ENCODE results near the gene CD59. TPM values are rescaled to one million over a fixed set of nuclear protein-coding genes. Genes with fewer than 3 reads are reported as not detected.
"Not testable (repeated sequence)": the region's sequence is repeated elsewhere in the genome, so short reads cannot be mapped to it uniquely, and the experiment has no call there.

CD59 gene
- total RNA-seq, 1 donor from 2014 or later, result 637 TPM

GRCh38 chr11:33733980-33734379 is 2.2 kb downstream of the CD59 start:
- no peaks in the 10 kb centered on the region for H3K4me1 ChIP-seq

DNA sequence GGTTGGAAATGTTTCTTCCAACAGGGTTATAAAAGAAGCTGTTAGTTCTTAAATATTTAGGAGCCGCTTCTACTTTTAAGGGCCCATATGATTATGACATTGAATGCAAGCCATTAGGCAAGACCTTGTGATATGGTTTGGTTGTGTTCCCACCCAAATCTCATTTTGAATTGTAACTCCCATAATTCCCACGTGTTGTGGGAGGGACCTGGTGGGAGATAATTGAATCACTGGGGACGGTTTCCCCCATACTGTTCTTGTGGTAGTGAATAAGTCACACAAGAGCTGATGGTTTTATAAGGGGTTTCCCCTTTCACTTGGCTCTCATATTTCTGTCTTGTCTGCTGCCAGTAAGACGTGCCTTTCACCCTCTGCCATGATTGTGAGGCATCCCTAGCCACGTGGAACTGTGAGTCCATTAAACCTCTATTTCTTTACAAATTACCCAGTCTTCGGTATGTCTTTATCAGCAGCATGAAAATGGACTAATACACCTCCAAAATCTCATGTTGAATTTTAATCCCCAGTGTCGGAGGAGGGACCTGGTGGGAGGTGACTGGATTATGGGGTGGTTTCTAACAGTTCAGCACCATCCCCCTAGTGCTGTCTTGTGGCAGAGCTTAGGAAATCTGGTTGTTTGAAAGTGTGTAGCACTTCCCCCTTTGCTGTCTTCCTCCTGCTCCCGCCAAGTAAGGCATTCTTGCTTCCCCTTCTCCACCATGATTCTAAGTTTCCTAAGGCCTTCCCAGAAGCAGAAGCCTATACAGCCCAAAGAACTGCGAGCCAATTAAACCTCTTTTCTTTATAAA is 4.3 kb downstream of the CD59 start:
- Histone ChIP-seq H3K36me3 (peaks cover 2 to 4% of the 10 kb centered on the region in 2 donors), H3K9me3 (no peaks in the 10 kb centered on the region), H3K4me3 (no peak overlapping the region), H3K27me3 (no peaks in the 10 kb centered on the region), H3K27ac (no peak overlapping the region), H3K4me1 (no peaks in the 10 kb centered on the region)
- no peak for DNase-seq (ENCODE audit: low spot score in 2 of 2)
- intact Hi-C loops (cut with DNase I), result no loop called here
- TF ChIP-seq CTCF (IDR thresholded peaks at IDR 0.05), result no peak

More at GRCh38 chr11:33733980-33734379, 2.2 kb downstream of the CD59 start:
- Histone ChIP-seq H3K27ac (no peak overlapping the region), H3K27me3 (no peaks in the 10 kb centered on the region), H3K36me3 (peaks cover 2 to 4% of the 10 kb centered on the region in 2 donors), H3K9me3 (no peaks in the 10 kb centered on the region), H3K4me3 (peak overlapping the region; percentile 89 to 95)
- no peak for TF ChIP-seq CTCF (IDR thresholded peaks at IDR 0.05)
- no peak for DNase-seq (ENCODE audit: low spot score in 2 of 2)
- intact Hi-C loops (cut with DNase I), result no loop called here

GRCh38 chr11:33730716-33731115 is 5.5 kb downstream of the CD59 start:
- no peak overlapping the region for H3K4me3 ChIP-seq
- intact Hi-C loops (cut with DNase I), result no loop called here
- no peaks in the 10 kb centered on the region for H3K4me1 ChIP-seq
- TF ChIP-seq CTCF (IDR thresholded peaks at IDR 0.05), result no peak
- H3K9me3 ChIP-seq, result no peaks in the 10 kb centered on the region
- peaks cover 2 to 4% of the 10 kb centered on the region in 2 donors for H3K36me3 ChIP-seq
- no peak for DNase-seq (ENCODE audit: low spot score in 2 of 2)
- H3K27me3 ChIP-seq, result no peaks in the 10 kb centered on the region
- no peak overlapping the region for H3K27ac ChIP-seq

DNA sequence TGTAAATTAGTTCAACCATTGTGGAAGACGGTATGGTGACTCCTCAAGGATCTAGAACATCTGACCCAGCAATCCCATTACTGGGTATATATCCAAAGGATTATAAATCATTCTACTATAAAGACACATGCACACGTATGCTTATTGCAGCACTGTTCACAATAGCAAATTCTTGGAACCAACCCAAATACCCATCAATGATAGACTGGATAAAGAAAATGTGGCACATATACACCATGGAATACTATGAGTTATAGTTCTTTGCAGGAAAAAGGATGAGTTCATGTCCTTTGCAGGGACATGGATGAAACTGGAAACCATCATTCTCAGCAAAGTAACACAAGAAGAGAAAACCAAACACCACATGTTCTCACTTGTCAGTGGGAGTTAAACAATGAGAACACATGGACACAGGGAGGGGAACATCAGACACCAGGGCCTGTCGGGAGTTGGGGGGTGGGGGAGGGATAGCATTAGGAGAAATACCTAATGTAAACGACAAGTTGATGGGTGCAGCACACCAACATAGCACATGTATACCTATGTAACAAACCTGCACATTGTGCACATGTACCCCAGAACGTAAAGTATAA is 7.1 kb downstream of the CD59 start:
- H3K27me3 ChIP-seq; intact Hi-C loops (cut with DNase I); H3K4me3 ChIP-seq; H3K36me3 ChIP-seq; DNase-seq (ENCODE audit: low spot score in 2 of 2); H3K27ac ChIP-seq; H3K4me1 ChIP-seq; H3K9me3 ChIP-seq: not testable (repeated sequence)

DNA sequence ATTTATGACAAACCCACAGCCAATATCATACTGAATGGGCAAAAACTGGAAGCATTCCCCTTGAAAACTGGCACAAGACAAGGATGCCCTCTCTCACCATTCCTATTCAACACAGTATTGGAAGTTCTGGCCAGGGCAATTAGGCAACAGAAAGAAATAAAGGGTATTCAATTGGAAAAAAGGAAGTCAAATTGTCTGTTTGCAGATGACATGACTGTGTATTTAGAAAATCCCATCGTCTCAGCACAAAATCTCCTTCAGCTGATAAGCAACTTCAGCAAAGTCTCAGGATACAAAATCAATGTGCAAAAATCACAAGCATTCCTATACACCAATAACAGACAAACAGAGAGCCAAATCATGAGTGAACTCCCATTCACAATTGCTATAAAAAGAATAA is 8.7 kb downstream of the CD59 start:
- DNase-seq (ENCODE audit: low spot score in 2 of 2); H3K4me3 ChIP-seq; H3K9me3 ChIP-seq; H3K27me3 ChIP-seq; H3K36me3 ChIP-seq; H3K27ac ChIP-seq; intact Hi-C loops (cut with DNase I): not testable (repeated sequence)
- H3K4me1 ChIP-seq, result peaks cover 7 to 12% of the 10 kb centered on the region in 2 donors

DNA sequence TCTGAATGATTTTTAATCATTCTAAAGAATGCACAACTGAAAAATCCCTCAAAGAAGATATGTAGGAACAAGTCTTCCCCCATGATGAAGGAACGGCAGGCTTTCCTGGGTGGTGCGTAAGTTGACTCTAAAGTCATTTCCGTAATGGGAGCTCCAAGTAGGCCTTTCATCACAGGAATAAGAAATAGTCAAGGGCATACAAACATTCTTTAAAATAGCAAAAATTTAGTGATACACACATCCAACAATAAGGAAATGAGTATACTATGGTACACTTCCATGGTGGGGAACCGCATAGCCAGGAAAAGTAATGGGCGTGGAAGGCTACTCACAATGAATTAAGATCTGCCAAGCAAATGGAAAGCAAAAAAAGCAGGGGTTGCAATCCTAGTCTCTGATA is 10.7 kb downstream of the CD59 start:
- Histone ChIP-seq H3K9me3 (no peaks in the 10 kb centered on the region), H3K27me3 (no peaks in the 10 kb centered on the region), H3K36me3 (peaks cover 10 to 19% of the 10 kb centered on the region in 2 donors), H3K4me1 (peaks cover 7 to 15% of the 10 kb centered on the region in 2 donors), H3K27ac (peak overlapping the region; percentile 6 to 84), H3K4me3 (no peak overlapping the region)
- intact Hi-C loops (cut with DNase I), result no loop called here
- no peak for DNase-seq (ENCODE audit: low spot score in 2 of 2)
- no peak for TF ChIP-seq CTCF (IDR thresholded peaks at IDR 0.05)

Data from ascending aorta (tissue), 2 donors.